Measurements from ENCODE around the gene KRT1. TPM values are rescaled to one million over a fixed set of nuclear protein-coding genes. Genes with fewer than 3 reads are reported as not detected.

Gene KRT1
- polyA plus RNA-seq, 1 donor from 2014 or later, result not detected

DNA sequence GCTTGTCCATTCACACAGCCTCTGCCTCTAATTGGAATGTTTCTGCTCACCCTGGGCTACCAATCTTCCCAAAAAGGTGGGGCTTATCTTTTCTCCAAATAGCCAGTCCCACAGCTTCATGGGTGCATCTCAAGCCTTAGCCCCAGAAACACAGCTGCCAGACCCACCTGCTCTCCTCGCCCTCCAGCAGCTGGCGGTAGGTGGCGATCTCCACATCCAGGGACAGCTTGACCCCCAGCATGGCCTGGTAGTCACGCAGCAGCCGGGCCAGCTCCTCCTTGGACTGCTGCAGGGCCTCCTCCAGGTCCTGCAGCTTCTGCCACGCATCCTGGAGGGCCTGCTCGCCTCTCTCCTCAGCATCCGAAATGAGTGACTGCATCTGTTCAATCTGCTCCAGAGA, 12.0 kb upstream of the KRT1 start:
- Histone ChIP-seq H3K4me3 (ENCODE audit: low read length) (no peak overlapping the region), H3K9ac (ENCODE audit: low read length) (no peak overlapping the region), H3K27me3 (ENCODE audit: insufficient read depth, low read depth, low read length) (peaks cover 19% of the 10 kb centered on the region), H2AFZ (ENCODE audit: low read depth, low read length) (no peak overlapping the region), H3K36me3 (ENCODE audit: insufficient read depth, low read length) (no peaks in the 10 kb centered on the region), H3F3A (ENCODE audit: insufficient read depth, low read length, poor library complexity, severe bottlenecking) (no peaks in the 10 kb centered on the region), H4K20me1 (ENCODE audit: insufficient read depth) (no peaks in the 10 kb centered on the region), H3K4me2 (ENCODE audit: low read length) (no peak overlapping the region), H3K9me3 (ENCODE audit: low read length) (no peaks in the 10 kb centered on the region), H3K79me2 (replicated peaks; ENCODE audit: insufficient read depth, low read length) (no peaks in the 10 kb centered on the region), H3K27ac (ENCODE audit: low read length) (no peak overlapping the region), H3K9me2 (ENCODE audit: insufficient read depth, low read length) (no peaks in the 10 kb centered on the region)
- TF ChIP-seq SMC3 (conservative IDR thresholded peaks at IDR 0.05; ENCODE audit: poor library complexity) (no peak), RAD21 (conservative IDR thresholded peaks at IDR 0.05) (no peak), EP300 (conservative IDR thresholded peaks at IDR 0.05; ENCODE audit: poor library complexity, severe bottlenecking) (no peak), EZH2 (IDR thresholded peaks at IDR 0.05; ENCODE audit: borderline replicate concordance, insufficient read depth, low read length, poor library complexity, severe bottlenecking) (no peak), POLR2AphosphoS5 (IDR thresholded peaks at IDR 0.05) (no peak), TAF1 (IDR thresholded peaks at IDR 0.05; ENCODE audit: low read depth) (no peak), MXI1 (conservative IDR thresholded peaks at IDR 0.05; ENCODE audit: poor library complexity, severe bottlenecking) (no peak)
- TF ChIP-seq, protein P1, sequence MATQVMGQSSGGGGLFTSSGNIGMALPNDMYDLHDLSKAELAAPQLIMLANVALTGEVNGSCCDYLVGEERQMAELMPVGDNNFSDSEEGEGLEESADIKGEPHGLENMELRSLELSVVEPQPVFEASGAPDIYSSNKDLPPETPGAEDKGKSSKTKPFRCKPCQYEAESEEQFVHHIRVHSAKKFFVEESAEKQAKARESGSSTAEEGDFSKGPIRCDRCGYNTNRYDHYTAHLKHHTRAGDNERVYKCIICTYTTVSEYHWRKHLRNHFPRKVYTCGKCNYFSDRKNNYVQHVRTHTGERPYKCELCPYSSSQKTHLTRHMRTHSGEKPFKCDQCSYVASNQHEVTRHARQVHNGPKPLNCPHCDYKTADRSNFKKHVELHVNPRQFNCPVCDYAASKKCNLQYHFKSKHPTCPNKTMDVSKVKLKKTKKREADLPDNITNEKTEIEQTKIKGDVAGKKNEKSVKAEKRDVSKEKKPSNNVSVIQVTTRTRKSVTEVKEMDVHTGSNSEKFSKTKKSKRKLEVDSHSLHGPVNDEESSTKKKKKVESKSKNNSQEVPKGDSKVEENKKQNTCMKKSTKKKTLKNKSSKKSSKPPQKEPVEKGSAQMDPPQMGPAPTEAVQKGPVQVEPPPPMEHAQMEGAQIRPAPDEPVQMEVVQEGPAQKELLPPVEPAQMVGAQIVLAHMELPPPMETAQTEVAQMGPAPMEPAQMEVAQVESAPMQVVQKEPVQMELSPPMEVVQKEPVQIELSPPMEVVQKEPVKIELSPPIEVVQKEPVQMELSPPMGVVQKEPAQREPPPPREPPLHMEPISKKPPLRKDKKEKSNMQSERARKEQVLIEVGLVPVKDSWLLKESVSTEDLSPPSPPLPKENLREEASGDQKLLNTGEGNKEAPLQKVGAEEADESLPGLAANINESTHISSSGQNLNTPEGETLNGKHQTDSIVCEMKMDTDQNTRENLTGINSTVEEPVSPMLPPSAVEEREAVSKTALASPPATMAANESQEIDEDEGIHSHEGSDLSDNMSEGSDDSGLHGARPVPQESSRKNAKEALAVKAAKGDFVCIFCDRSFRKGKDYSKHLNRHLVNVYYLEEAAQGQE (IDR thresholded peaks at IDR 0.05; ENCODE audit: borderline replicate concordance), result no peak
- TF ChIP-seq, protein P2, sequence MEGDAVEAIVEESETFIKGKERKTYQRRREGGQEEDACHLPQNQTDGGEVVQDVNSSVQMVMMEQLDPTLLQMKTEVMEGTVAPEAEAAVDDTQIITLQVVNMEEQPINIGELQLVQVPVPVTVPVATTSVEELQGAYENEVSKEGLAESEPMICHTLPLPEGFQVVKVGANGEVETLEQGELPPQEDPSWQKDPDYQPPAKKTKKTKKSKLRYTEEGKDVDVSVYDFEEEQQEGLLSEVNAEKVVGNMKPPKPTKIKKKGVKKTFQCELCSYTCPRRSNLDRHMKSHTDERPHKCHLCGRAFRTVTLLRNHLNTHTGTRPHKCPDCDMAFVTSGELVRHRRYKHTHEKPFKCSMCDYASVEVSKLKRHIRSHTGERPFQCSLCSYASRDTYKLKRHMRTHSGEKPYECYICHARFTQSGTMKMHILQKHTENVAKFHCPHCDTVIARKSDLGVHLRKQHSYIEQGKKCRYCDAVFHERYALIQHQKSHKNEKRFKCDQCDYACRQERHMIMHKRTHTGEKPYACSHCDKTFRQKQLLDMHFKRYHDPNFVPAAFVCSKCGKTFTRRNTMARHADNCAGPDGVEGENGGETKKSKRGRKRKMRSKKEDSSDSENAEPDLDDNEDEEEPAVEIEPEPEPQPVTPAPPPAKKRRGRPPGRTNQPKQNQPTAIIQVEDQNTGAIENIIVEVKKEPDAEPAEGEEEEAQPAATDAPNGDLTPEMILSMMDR (IDR thresholded peaks at IDR 0.05; ENCODE audit: poor library complexity, severe bottlenecking), result no peak

DNA sequence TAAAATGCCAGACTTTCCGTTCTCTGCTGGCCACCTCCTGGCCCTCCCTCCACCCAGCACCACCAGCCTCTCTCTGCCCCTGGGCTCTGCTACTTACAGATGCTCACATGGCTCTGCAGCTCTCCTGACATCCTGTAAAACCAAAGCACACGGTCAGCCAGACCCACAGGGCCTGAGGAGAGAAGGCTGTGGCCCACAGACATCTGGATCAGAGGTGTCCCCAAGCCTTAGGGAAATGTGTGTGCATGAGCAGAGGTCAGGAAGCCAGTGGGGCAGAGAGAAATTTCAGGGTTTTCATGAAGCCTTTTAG, 11.6 kb upstream of the KRT1 start:
- H4K20me1 ChIP-seq (ENCODE audit: insufficient read depth), result no peaks in the 10 kb centered on the region
- H3K9ac ChIP-seq (ENCODE audit: low read length), result no peak overlapping the region
- H3K27ac ChIP-seq (ENCODE audit: low read length), result no peak overlapping the region
- no peaks in the 10 kb centered on the region for H3K9me2 ChIP-seq (ENCODE audit: insufficient read depth, low read length)
- no peaks in the 10 kb centered on the region for H3K36me3 ChIP-seq (ENCODE audit: insufficient read depth, low read length)
- H3K4me2 ChIP-seq (ENCODE audit: low read length), result no peak overlapping the region
- H3F3A ChIP-seq (ENCODE audit: insufficient read depth, low read length, poor library complexity, severe bottlenecking), result no peaks in the 10 kb centered on the region
- H3K4me3 ChIP-seq (ENCODE audit: low read length), result no peak overlapping the region
- H3K27me3 ChIP-seq (ENCODE audit: insufficient read depth, low read depth, low read length), result peaks cover 19% of the 10 kb centered on the region
- H2AFZ ChIP-seq (ENCODE audit: low read depth, low read length), result no peak overlapping the region
- TF ChIP-seq POLR2AphosphoS5 (IDR thresholded peaks at IDR 0.05) (no peak), EZH2 (IDR thresholded peaks at IDR 0.05; ENCODE audit: borderline replicate concordance, insufficient read depth, low read length, poor library complexity, severe bottlenecking) (no peak), RAD21 (conservative IDR thresholded peaks at IDR 0.05) (no peak), MXI1 (conservative IDR thresholded peaks at IDR 0.05; ENCODE audit: poor library complexity, severe bottlenecking) (no peak), SMC3 (conservative IDR thresholded peaks at IDR 0.05; ENCODE audit: poor library complexity) (no peak)
- TF ChIP-seq, protein P1 (IDR thresholded peaks at IDR 0.05; ENCODE audit: borderline replicate concordance), result no peak
- TF ChIP-seq, protein P2 (IDR thresholded peaks at IDR 0.05; ENCODE audit: poor library complexity, severe bottlenecking), result no peak
- no peaks in the 10 kb centered on the region for H3K79me2 ChIP-seq (replicated peaks; ENCODE audit: insufficient read depth, low read length)
- no peaks in the 10 kb centered on the region for H3K9me3 ChIP-seq (ENCODE audit: low read length)

Measured in neural cell (in vitro differentiated cells).